Spleen (tissue), 11 donors: ENCODE data around the gene PDE3A. TPM values are rescaled to one million over a fixed set of nuclear protein-coding genes. Genes with fewer than 3 reads are reported as not detected.

ENCODE experiments used
- DNase-seq: peaks from one replicate; pipeline ENCODE4 v3.0.0-alpha.2; 2020
- H3K27ac ChIP-seq, 8 donors: fragments of 200-600 bp; sonication (generic) in 7 of 8; 1 replicate in 4 of 8; 2 replicates in 4 of 8; pipeline versions ENCODE4 v1.5.0 to v1.8.0; 2016 to 2021; ENCODE audit warnings: inconsistent platforms in 4 of 8, mild to moderate bottlenecking in 4 of 8, moderate library complexity in 1 of 8
- H3K27me3 ChIP-seq, 7 donors: fragments of 200-600 bp; sonication (generic) in 6 of 7; replicated peaks in 1 of 7; 1 replicate in 4 of 7; 2 replicates in 3 of 7; pipeline versions ENCODE4 v1.5.0 to v1.8.0; 2016 to 2021; ENCODE audit warnings: inconsistent platforms in 3 of 7, mild to moderate bottlenecking in 1 of 7
- H3K36me3 ChIP-seq, 6 donors: fragments of 200-600 bp; sonication (generic) in 5 of 6; 1 replicate in 4 of 6; 2 replicates in 2 of 6; pipeline versions ENCODE4 v1.5.0 to v1.8.0; 2016 to 2021; ENCODE audit warnings: inconsistent platforms in 2 of 6
- H3K4me1 ChIP-seq, 6 donors: fragments of 200-600 bp; sonication (generic) in 5 of 6; 1 replicate in 3 of 6; 2 replicates in 3 of 6; pipeline versions ENCODE4 v1.5.0 to v1.8.0; 2016 to 2021; ENCODE audit warnings: inconsistent platforms in 3 of 6
- H3K4me3 ChIP-seq, 8 donors: fragments of 200-600 bp; sonication (generic) in 7 of 8; 1 replicate in 4 of 8; 2 replicates in 4 of 8; pipeline versions ENCODE4 v1.5.0 to v1.8.0; 2016 to 2021; ENCODE audit warnings: inconsistent platforms in 4 of 8, mild to moderate bottlenecking in 4 of 8, moderate library complexity in 2 of 8
- H3K9me3 ChIP-seq, 8 donors: fragments of 200-600 bp; sonication (generic) in 7 of 8; 1 replicate in 4 of 8; 2 replicates in 4 of 8; pipeline versions ENCODE4 v1.5.0 to v1.8.0; 2016 to 2021; ENCODE audit warnings: inconsistent platforms in 4 of 8
- POLR2A ChIP-seq, 3 donors: fragments of 450-650 bp; IDR thresholded peaks; one replicate each; pipeline ENCODE4 v1.5.1; 2017; ENCODE audit warnings: antibody characterized with exemption in 3 of 3, mild to moderate bottlenecking in 1 of 3
- POLR2AphosphoS5 ChIP-seq, 3 donors: sonication (generic); formaldehyde crosslinking; IDR thresholded peaks; one replicate each; pipeline ENCODE4 v1.5.1; 2017; ENCODE audit warnings: antibody characterized with exemption in 3 of 3
- WGBS, 5 donors: extraction: QIAGEN DNeasy Blood & Tissue Kit in 3 of 5; methylation state at CpG; one replicate each; pipeline versions ENCODE4 v1.1.5 to v1.1.7; 2013 to 2018; 5-methylcytosine and 5-hydroxymethylcytosine counted together
- intact Hi-C: fragments of 100-400 bp; cut with DNase I; formaldehyde crosslinking; loops from one replicate; pipeline ENCODE4 v1.15.0; 2023; ENCODE audit warnings: low total_unique reads
- polyA plus RNA-seq, 3 donors: library from polyadenylated mRNA; stranded (reverse); fragments of 200-250 nt; gene quantifications; one replicate each; pipeline ENCODE4 v1.2.1, GENCODE V29; 2013
- total RNA-seq, 7 donors: library from RNA; depleted of rRNA in 3 of 7; stranded (reverse); fragments of >200 nt in 3 of 7; fragmentation: NEBNext Ultra II Directional in 4 of 7; extraction: Animal tissue kit (Norgen Biotek cat#: 25700) in 4 of 7; gene quantifications; one replicate each; pipeline versions ENCODE4 v1.1.0 to v1.2.1, GENCODE V29; 2016 to 2021
- TF ChIP-seq, protein P1 (sequence below), 11 experiments: fragments of 200-600 bp in 7 of 11; fragments of 450-650 bp in 4 of 11; sonication (generic) in 4 of 11; IDR thresholded peaks in 8 of 11; conservative IDR thresholded peaks in 3 of 11; 1 replicate in 7 of 11; 2 replicates in 4 of 11; pipeline versions ENCODE4 v1.4.0 to v1.8.0; 2016 to 2021; ENCODE audit warnings: antibody characterized with exemption in 11 of 11, inconsistent platforms in 4 of 11, mild to moderate bottlenecking in 1 of 11
- donor health status: healthy with polysubstance abuse.
- donor health status: DM: no; HTN: no; CAD: no; lungs with moderate emphysema.
- donor health status: DM: no; HTN: no; CAD: no.
- donor health status: Bipolar disorder and iron deficiency.
- donor health status: healthy.
- donor health status: DM: no; HTN: no; CAD: no.
- donor health status: DM: yes; HTN: yes; CAD: no.

The PDE3A gene
- total and polyA plus RNA-seq, 10 donors = 0.57 to 10.1 (median 7.5) TPM

DNA sequence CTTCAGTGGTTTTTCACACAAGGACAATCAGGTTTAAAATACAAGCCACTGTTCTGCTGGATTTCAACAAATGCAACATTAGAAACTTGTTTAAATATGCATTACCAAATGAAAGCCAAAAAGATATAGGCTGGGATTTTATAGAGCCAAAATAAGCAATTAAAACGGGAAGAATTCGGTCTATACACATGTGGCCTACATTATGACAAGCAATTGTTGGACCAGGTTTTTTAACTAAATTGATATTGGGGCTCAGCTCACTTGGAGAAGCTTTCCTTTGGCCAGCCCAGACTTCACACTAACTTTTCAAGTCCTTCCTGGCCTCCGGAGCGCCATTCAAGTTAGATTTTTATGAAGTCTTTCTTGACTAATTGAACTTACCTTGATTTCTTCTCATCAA lies 16.9 kb upstream of the PDE3A start:
- no peak for TF ChIP-seq POLR2A (IDR thresholded peaks at IDR 0.05)
- TF ChIP-seq, protein P1, sequence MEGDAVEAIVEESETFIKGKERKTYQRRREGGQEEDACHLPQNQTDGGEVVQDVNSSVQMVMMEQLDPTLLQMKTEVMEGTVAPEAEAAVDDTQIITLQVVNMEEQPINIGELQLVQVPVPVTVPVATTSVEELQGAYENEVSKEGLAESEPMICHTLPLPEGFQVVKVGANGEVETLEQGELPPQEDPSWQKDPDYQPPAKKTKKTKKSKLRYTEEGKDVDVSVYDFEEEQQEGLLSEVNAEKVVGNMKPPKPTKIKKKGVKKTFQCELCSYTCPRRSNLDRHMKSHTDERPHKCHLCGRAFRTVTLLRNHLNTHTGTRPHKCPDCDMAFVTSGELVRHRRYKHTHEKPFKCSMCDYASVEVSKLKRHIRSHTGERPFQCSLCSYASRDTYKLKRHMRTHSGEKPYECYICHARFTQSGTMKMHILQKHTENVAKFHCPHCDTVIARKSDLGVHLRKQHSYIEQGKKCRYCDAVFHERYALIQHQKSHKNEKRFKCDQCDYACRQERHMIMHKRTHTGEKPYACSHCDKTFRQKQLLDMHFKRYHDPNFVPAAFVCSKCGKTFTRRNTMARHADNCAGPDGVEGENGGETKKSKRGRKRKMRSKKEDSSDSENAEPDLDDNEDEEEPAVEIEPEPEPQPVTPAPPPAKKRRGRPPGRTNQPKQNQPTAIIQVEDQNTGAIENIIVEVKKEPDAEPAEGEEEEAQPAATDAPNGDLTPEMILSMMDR (IDR thresholded peaks at IDR 0.05 in 8 of 11, conservative IDR thresholded peaks at IDR 0.05 in 3 of 11) = no peak
- H3K27ac ChIP-seq = no peak overlapping the region
- no peaks in the 10 kb centered on the region for H3K27me3 ChIP-seq
- no peaks in the 10 kb centered on the region for H3K4me1 ChIP-seq
- peaks cover 0 to 4% (median 0%) of the 10 kb centered on the region in 8 donors for H3K9me3 ChIP-seq
- no peak overlapping the region for H3K4me3 ChIP-seq
- intact Hi-C loops = no loop called here
- no peak for DNase-seq
- H3K36me3 ChIP-seq = no peaks in the 10 kb centered on the region
- 91 to 97% (median 93%) methylated on average over 4 of the region's 4 CpGs for WGBS, 5 donors

DNA sequence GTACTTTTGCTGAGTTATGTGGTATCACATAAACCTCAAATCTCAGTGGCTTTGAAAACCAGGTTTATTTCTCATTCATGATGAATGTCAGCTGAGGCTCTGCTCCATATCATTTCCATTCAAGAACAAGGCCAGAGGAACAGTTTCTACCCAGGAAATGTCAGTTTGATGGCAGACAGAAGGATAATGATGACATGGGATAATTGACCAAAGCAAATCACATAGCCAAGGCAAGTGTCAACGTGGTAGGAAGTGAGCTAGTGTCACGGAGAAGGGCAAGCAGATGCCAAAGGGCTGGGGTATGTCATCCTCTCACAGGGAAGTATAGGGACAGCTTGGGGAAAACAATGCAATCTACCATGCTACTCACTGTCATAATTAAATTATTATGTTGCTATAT lies 12.3 kb upstream of the PDE3A start:
- WGBS, 5 donors = 61 to 69% (median 65%) methylated on average over 2 of the region's 2 CpGs
- no peak overlapping the region for H3K27ac ChIP-seq
- H3K9me3 ChIP-seq = no peaks in the 10 kb centered on the region
- no peaks in the 10 kb centered on the region for H3K4me1 ChIP-seq
- no peak for DNase-seq
- intact Hi-C loops = no loop called here
- H3K4me3 ChIP-seq = no peak overlapping the region
- no peaks in the 10 kb centered on the region for H3K27me3 ChIP-seq
- no peaks in the 10 kb centered on the region for H3K36me3 ChIP-seq
- TF ChIP-seq, protein P1 (IDR thresholded peaks at IDR 0.05 in 8 of 11, conservative IDR thresholded peaks at IDR 0.05 in 3 of 11) = no peak
- TF ChIP-seq POLR2A (IDR thresholded peaks at IDR 0.05) = no peak
- TF ChIP-seq POLR2AphosphoS5 (IDR thresholded peaks at IDR 0.05) = no peak

DNA sequence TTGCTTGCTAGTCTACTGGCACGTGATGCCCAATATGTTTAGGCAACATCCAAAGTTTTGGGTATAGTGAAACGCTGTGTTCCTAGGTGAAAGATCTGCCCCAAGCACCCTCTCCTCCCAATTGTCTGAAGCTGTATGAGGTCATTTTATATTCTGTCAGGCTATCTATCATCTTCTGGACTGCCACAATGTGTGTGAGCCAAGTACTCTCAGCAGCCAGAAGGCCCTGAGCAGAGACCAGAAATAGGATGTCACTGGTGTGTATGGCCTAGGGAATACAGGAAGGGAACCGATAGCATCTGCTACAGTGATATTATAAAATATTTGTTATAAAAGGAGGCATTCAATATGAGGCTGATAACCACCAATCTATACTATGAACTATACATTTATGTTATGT lies 7.9 kb upstream of the PDE3A start:
- TF ChIP-seq, protein P1 (IDR thresholded peaks at IDR 0.05 in 8 of 11, conservative IDR thresholded peaks at IDR 0.05 in 3 of 11) = no peak
- TF ChIP-seq POLR2AphosphoS5 (IDR thresholded peaks at IDR 0.05) (no peak), POLR2A (IDR thresholded peaks at IDR 0.05) (no peak)
- Histone ChIP-seq H3K4me3 (no peak overlapping the region), H3K4me1 (no peaks in the 10 kb centered on the region), H3K27me3 (no peaks in the 10 kb centered on the region), H3K9me3 (no peaks in the 10 kb centered on the region), H3K27ac (no peak overlapping the region), H3K36me3 (no peaks in the 10 kb centered on the region)
- intact Hi-C loops = no loop called here
- WGBS, 5 donors = 82 to 94% (median 86%) methylated on average over 3 of the region's 3 CpGs
- no peak for DNase-seq

DNA sequence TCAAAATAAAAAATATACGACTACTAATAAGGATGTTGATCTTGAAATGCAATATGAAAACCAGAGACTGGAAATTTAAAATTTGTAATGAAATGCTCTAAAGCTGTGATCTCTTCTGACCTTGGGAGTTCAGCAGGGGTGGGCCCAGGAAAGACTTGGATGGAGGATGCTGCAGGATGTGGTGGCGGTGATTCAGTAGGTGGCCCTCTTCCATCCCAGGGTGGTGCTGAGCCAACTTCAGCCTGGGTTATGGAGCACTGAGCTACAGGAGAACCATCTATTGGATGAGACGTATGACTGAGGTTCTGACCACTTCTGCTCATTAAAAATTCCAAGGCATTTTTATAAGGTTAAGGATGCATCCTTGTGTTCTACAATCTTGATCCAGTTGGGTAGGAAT lies 6.9 kb upstream of the PDE3A start:
- H3K27me3 ChIP-seq = no peaks in the 10 kb centered on the region
- H3K9me3 ChIP-seq = no peaks in the 10 kb centered on the region
- intact Hi-C loops = no loop called here
- TF ChIP-seq POLR2AphosphoS5 (IDR thresholded peaks at IDR 0.05) (no peak), POLR2A (IDR thresholded peaks at IDR 0.05) (no peak)
- TF ChIP-seq, protein P1 (IDR thresholded peaks at IDR 0.05 in 8 of 11, conservative IDR thresholded peaks at IDR 0.05 in 3 of 11) = no peak
- no peak overlapping the region for H3K4me3 ChIP-seq
- no peaks in the 10 kb centered on the region for H3K4me1 ChIP-seq
- no peaks in the 10 kb centered on the region for H3K36me3 ChIP-seq
- 84 to 96% (median 92%) methylated on average over 3 of the region's 3 CpGs for WGBS, 5 donors
- no peak for DNase-seq
- H3K27ac ChIP-seq = no peak overlapping the region
